ENCODE results near the gene PYGM. TPM values are rescaled to one million over a fixed set of nuclear protein-coding genes. Genes with fewer than 3 reads are reported as not detected.

PYGM gene
- 1.0 TPM for total RNA-seq
- 3.5 TPM for polyA plus RNA-seq
- long read RNA-seq, donor 1 = 0 reads
- long read RNA-seq, donor 2 = 0 reads
- long read RNA-seq, donor 3, partial matches to known transcripts = 0 of 1 reads
- long read RNA-seq, donor 3, other reads (novel, unspliced or antisense) = 0 of 1 reads
- long read RNA-seq, donor 4 = 0 reads
- long read RNA-seq, donor 5, partial matches to known transcripts = 0 of 2 reads
- long read RNA-seq, donor 5, other reads (novel, unspliced or antisense) = 0 of 2 reads
- long read RNA-seq, donor 6 = 0 reads
- long read RNA-seq, donor 7 = 0 reads
- long read RNA-seq, donor 8 = 0 reads
- long read RNA-seq, donor 9, partial matches to known transcripts = 0 of 1 reads
- long read RNA-seq, donor 9, other reads (novel, unspliced or antisense) = 0 of 1 reads
- long read RNA-seq, donor 10 = 0 reads

DNA sequence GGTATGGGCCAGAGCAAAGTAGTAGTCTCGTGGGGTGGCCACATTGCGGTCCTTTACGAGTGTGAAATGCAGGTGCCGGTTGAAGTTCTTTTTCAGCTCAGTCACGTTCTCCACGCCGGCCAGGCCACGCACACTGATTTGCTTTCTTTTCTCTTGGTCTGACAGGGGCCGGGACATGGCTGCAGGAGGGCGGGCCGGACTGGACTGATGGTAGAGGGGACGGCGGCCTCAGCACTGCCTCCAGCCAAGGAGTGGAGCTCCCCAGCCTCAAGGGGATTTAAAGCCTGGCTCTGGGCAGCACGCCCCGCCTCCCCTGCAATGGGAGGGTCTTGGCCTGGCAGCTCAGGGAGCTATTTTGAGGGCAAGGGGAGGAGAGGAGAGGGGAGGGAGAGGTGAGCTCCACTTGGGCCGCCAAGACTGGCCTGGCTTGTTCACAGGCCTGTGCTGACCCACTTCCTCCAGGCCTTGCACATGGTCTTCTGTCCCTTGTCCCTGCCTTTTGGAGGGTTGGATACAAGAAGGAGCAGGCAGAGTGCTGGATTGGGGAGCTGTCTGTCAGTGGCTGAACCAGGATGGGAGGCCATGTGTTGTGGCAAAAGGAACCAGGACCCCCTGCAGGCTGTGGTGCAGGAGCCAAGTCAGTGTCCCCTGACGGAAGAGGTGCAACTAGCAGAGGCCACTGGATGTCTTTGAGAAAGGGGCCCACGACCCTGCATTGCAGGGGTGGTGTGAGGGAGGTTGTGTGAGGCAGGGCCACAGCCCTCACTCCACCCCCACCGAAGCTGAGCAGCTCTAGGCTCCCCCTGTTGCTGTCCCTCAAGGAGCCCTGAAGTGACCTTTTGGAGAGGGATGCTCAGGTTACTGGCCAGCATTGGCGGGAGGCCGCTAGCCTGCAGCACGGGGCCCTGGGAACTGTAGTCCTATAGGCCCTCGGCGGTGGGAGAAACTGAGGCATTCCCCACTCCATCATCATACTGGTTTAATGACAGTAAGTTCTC, at the start of gene PYGM:
PYGM (minus strand) TSS at position 253 of the 998 bp plus-strand sequence; CDS start at position 177, 76 bp downstream.
- Histone ChIP-seq H3K4me3 (ENCODE audit: low read length in 2 of 2) (no peak within 1 kb of the TSS), H3K27me3 (ENCODE audit: control insufficient read depth in 2 of 2, insufficient read depth in 1 of 2, low read length in 1 of 2) (no peaks in the 10 kb centered on the region), H3K27ac (ENCODE audit: low read depth in 1 of 2, low read length in 1 of 2) (peak within 1 kb of the TSS in 1 of 2 donors; percentile 25), H3K36me3 (ENCODE audit: control insufficient read depth in 2 of 2, insufficient read depth in 2 of 2, low read length in 1 of 2) (peaks cover 35 to 38% of the 10 kb centered on the region in 2 donors), H3K4me1 (ENCODE audit: control insufficient read depth in 2 of 2, insufficient read depth in 2 of 2, low read length in 2 of 2) (peaks cover 14 to 40% of the 10 kb centered on the region in 2 donors), H3K9me3 (ENCODE audit: control insufficient read depth in 2 of 2, insufficient read depth in 1 of 2, low read length in 1 of 2) (no peaks in the 10 kb centered on the region)
- 89% methylated on average over 24 of the region's 24 CpGs for WGBS
- DNase-seq (ENCODE audit: low read depth in 6 of 9, low spot score in 9 of 9) = no peak

GRCh38 chr11:64805481-64805880, 45.7 kb upstream of the PYGM start:
- Histone ChIP-seq H3K27me3 (ENCODE audit: control insufficient read depth in 2 of 2, insufficient read depth in 1 of 2, low read length in 1 of 2) (no peaks in the 10 kb centered on the region), H3K27ac (ENCODE audit: low read depth in 1 of 2, low read length in 1 of 2) (no peak overlapping the region), H3K4me1 (ENCODE audit: control insufficient read depth in 2 of 2, insufficient read depth in 2 of 2, low read length in 2 of 2) (peaks cover 24 to 42% of the 10 kb centered on the region in 2 donors), H3K9me3 (ENCODE audit: control insufficient read depth in 2 of 2, insufficient read depth in 1 of 2, low read length in 1 of 2) (peaks cover 0 to 2% of the 10 kb centered on the region in 2 donors), H3K36me3 (ENCODE audit: control insufficient read depth in 2 of 2, insufficient read depth in 2 of 2, low read length in 1 of 2) (peaks cover 37 to 44% of the 10 kb centered on the region in 2 donors), H3K4me3 (ENCODE audit: low read length in 2 of 2) (no peak overlapping the region)
- 98% methylated on average over 9 of the region's 9 CpGs for WGBS
- DNase-seq (ENCODE audit: low read depth in 6 of 9, low spot score in 9 of 9) = no peak

DNA sequence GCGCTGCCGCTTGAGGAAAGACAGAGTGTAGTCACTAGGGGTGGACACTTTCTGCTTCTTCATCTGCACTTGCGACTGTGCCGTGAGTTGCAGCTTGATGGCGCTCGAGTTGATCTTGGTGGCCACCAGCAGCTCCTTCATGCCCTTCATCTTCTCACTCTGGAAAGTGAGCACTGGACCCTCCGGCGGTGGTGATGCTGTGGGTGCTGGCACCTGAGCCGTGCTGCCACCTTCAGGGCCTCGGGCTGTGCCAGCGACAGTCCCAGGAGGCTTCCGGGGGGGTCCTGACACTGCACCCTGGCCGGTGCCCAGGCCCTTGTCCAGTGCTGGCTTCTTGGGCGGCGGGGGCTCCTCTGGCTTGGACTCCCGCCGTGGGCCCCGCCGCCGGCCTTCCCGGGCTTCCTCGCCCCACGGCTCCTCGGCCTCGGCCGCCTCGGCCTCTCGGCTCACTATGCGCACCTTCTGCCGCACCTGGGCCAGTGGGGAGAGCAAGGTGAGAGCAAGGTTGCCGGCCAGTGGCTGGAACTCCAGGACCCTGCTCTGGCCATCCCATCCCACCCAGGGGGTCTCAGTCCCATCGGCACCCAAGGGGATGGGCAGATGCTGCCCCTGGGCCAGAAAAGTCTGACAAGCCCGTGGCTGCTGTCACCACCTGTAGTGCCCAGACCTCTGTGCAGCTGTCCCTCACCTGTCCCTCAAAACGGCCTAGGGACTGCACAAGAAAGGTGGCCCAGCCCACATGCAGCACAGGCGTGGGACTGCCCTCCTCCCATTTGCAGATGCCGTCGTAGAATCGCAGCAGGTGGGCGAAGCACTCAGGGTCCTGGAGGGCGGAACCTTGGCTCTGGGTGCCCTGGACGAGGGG, 44.8 kb upstream of the PYGM start:
- H3K27ac ChIP-seq (ENCODE audit: low read depth in 1 of 2, low read length in 1 of 2) = no peak overlapping the region

GRCh38 chr11:64803846-64804345, 44.1 kb upstream of the PYGM start:
- Histone ChIP-seq H3K9me3 (ENCODE audit: control insufficient read depth in 2 of 2, insufficient read depth in 1 of 2, low read length in 1 of 2) (peaks cover 0 to 2% of the 10 kb centered on the region in 2 donors), H3K27ac (ENCODE audit: low read depth in 1 of 2, low read length in 1 of 2) (peak overlapping the region in 1 of 2 donors; percentile 77), H3K36me3 (ENCODE audit: control insufficient read depth in 2 of 2, insufficient read depth in 2 of 2, low read length in 1 of 2) (peaks cover 53 to 54% of the 10 kb centered on the region in 2 donors), H3K4me3 (ENCODE audit: low read length in 2 of 2) (peak overlapping the region; percentile 74 to 76), H3K4me1 (ENCODE audit: control insufficient read depth in 2 of 2, insufficient read depth in 2 of 2, low read length in 2 of 2) (peaks cover 18 to 36% of the 10 kb centered on the region in 2 donors), H3K27me3 (ENCODE audit: control insufficient read depth in 2 of 2, insufficient read depth in 1 of 2, low read length in 1 of 2) (no peaks in the 10 kb centered on the region)
- WGBS = 61% methylated on average over 15 of the region's 15 CpGs
- DNase-seq (ENCODE audit: low read depth in 6 of 9, low spot score in 9 of 9) = no peak

More for the DNA sequence above, 44.8 kb upstream of the PYGM start:
- DNase-seq (ENCODE audit: low read depth in 6 of 9, low spot score in 9 of 9) = no peak
- Histone ChIP-seq H3K27me3 (ENCODE audit: control insufficient read depth in 2 of 2, insufficient read depth in 1 of 2, low read length in 1 of 2) (no peaks in the 10 kb centered on the region), H3K4me1 (ENCODE audit: control insufficient read depth in 2 of 2, insufficient read depth in 2 of 2, low read length in 2 of 2) (peaks cover 22 to 43% of the 10 kb centered on the region in 2 donors), H3K4me3 (ENCODE audit: low read length in 2 of 2) (no peak overlapping the region), H3K36me3 (ENCODE audit: control insufficient read depth in 2 of 2, insufficient read depth in 2 of 2, low read length in 1 of 2) (peaks cover 46 to 48% of the 10 kb centered on the region in 2 donors), H3K9me3 (ENCODE audit: control insufficient read depth in 2 of 2, insufficient read depth in 1 of 2, low read length in 1 of 2) (peaks cover 0 to 2% of the 10 kb centered on the region in 2 donors)
- 97% methylated on average over 41 of the region's 41 CpGs for whole genome bisulfite sequencing

- Histone ChIP-seq H3K4me1 (ENCODE audit: control insufficient read depth in 2 of 2, insufficient read depth in 2 of 2, low read length in 2 of 2) (peaks cover 18 to 36% of the 10 kb centered on the region in 2 donors), H3K36me3 (ENCODE audit: control insufficient read depth in 2 of 2, insufficient read depth in 2 of 2, low read length in 1 of 2) (peaks cover 57 to 58% of the 10 kb centered on the region in 2 donors), H3K27me3 (ENCODE audit: control insufficient read depth in 2 of 2, insufficient read depth in 1 of 2, low read length in 1 of 2) (no peaks in the 10 kb centered on the region), H3K4me3 (ENCODE audit: low read length in 2 of 2) (peak within 1 kb of the TSS; percentile 74 to 76), H3K27ac (ENCODE audit: low read depth in 1 of 2, low read length in 1 of 2) (peak within 1 kb of the TSS; percentile 44 to 94), H3K9me3 (ENCODE audit: control insufficient read depth in 2 of 2, insufficient read depth in 1 of 2, low read length in 1 of 2) (peaks cover 0 to 2% of the 10 kb centered on the region in 2 donors)
- WGBS = under 1% methylated on average over 58 of the region's 58 CpGs
- DNase-seq (ENCODE audit: low read depth in 6 of 9, low spot score in 9 of 9) = peak in 8 of 9 donors; percentile 43 to 89 (median 76)
Measured at GRCh38 chr11:64803158-64803845, 43.5 kb upstream of the PYGM start, which contains the start of gene MAP4K2. MAP4K2 (minus strand) TSS chr11:64803214; CDS start chr11:64803149, 65 bp downstream.

- DNase-seq (ENCODE audit: low read depth in 6 of 9, low spot score in 9 of 9) = peak in 5 of 9 donors; percentile 17 to 57 (median 39)
- Histone ChIP-seq H3K27ac (ENCODE audit: low read depth in 1 of 2, low read length in 1 of 2) (peak overlapping the region; percentile 44 to 94), H3K4me3 (ENCODE audit: low read length in 2 of 2) (peak overlapping the region; percentile 66 to 74), H3K27me3 (ENCODE audit: control insufficient read depth in 2 of 2, insufficient read depth in 1 of 2, low read length in 1 of 2) (no peaks in the 10 kb centered on the region), H3K9me3 (ENCODE audit: control insufficient read depth in 2 of 2, insufficient read depth in 1 of 2, low read length in 1 of 2) (peaks cover 0 to 2% of the 10 kb centered on the region in 2 donors), H3K4me1 (ENCODE audit: control insufficient read depth in 2 of 2, insufficient read depth in 2 of 2, low read length in 2 of 2) (peaks cover 18 to 36% of the 10 kb centered on the region in 2 donors), H3K36me3 (ENCODE audit: control insufficient read depth in 2 of 2, insufficient read depth in 2 of 2, low read length in 1 of 2) (peaks cover 54% of the 10 kb centered on the region in 2 donors)
- WGBS = 6% methylated on average over 54 of the region's 54 CpGs
Measured at GRCh38 chr11:64802370-64803157, 42.8 kb upstream of the PYGM start.

DNA sequence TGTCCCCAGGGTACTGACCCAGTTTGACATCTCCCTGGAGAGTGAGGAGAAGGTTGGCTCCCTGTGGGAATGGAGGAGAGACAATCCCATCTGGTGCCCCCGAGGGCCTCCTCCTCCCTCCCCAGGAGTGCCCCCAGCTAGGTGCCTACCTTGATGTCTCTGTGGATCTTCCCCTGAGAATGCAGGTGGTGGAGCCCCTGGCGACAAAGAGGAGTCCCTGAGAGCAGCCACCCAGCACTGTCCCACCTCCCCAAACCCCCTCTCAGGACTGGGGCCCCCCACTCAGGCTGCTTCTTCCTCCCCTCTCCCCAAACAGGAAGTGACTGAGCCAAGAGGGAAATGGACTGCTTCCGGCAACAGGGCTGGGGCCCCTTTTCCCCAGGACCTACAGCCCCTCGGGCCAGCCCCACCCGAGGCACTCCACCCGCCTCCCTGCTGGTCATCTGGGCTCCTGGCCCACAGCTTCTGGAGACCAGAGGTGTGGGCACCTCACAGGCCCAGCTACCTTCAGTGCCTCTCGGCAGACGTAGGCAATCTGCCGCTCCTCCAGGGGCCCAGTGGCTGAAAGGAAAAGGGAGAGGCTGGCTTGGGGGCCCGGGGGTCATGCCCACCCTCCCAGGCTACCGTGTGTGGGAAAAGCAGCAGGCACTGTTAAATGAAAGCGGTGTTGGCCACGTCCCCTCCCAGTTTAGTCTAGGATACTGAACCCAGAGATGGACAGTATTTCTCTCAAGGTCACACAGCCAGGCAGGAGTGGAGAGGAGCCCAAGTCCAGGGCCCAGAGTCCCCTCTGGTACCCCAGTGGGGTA, 42.0 kb upstream of the PYGM start:
- Histone ChIP-seq H3K27ac (ENCODE audit: low read depth in 1 of 2, low read length in 1 of 2) (peak overlapping the region; percentile 44 to 94), H3K9me3 (ENCODE audit: control insufficient read depth in 2 of 2, insufficient read depth in 1 of 2, low read length in 1 of 2) (peaks cover 0 to 2% of the 10 kb centered on the region in 2 donors), H3K27me3 (ENCODE audit: control insufficient read depth in 2 of 2, insufficient read depth in 1 of 2, low read length in 1 of 2) (no peaks in the 10 kb centered on the region), H3K4me3 (ENCODE audit: low read length in 2 of 2) (peak overlapping the region; percentile 66 to 74), H3K4me1 (ENCODE audit: control insufficient read depth in 2 of 2, insufficient read depth in 2 of 2, low read length in 2 of 2) (peaks cover 18 to 36% of the 10 kb centered on the region in 2 donors), H3K36me3 (ENCODE audit: control insufficient read depth in 2 of 2, insufficient read depth in 2 of 2, low read length in 1 of 2) (peaks cover 52 to 54% of the 10 kb centered on the region in 2 donors)
- peak in 2 of 9 donors; percentile 9 to 60 for DNase-seq (ENCODE audit: low read depth in 6 of 9, low spot score in 9 of 9)
- 37% methylated on average over 13 of the region's 13 CpGs for whole genome bisulfite sequencing
